NCI-H2227 (cell line): ENCODE measurements around the gene NLRP3.
"Not testable (repeated sequence)": the region's sequence is repeated elsewhere in the genome, so short reads cannot be mapped to it uniquely, and the experiment has no call there.

Experiments used
- DNase-seq: peaks from one replicate; lab custom pipeline; 2025; ENCODE audit not compliant: unreplicated experiment; lab: John Stamatoyannopoulos, UW

The NLRP3 gene

DNA sequence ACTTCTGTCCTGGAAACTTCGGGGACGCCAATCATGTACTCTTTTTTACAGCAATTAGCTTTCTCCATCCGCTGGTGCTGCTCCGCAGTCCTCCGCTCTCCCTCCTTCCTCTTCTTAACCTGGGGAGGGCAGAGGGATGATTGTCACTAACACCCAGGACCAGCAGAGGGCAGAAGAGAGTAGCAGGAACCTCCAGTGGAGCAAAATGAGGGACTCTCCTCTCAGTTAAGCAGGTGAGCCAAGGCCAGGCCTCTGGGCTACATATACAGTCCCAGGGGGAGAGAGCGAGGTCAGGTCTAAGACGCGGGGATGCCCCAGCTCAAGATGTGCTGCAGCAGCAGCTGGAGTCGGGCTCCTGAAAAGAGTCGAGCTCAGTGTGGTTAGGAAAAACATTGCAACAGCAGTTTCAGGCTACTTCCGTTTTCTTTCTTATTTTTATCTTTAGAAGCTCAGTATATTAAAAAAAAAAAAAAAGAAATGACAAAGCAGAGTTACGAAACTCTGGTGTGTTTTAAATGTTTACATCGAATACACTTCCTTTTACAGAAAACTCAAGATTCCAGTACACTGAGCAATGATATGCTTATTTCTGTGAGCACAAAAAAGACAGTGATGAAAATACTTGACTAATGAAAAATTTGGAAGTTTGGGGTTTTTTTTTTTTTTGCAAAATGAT, 25.7 kb upstream of the NLRP3 start:
- DNase-seq = peak; percentile 72

DNA sequence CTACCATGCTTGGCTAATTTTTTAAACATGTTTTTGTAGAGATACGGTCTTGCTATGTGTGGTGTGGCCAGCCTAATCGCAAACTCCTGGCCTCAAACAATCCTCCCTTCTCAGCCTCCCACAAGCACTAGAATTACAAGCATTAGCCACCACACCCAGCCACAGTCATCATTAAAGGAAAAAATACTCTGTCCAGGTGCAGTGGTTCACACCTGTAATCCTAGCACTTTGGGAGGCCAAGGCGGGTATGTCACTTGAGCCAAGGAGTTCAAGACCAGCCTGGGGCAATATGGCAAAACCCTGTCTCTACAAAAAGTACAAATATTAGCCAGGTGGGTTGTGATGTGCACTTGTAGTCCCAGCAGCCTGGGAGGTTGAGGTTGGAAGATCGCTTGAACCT, 25.0 kb upstream of the NLRP3 start:
- DNase-seq = no peak

DNA sequence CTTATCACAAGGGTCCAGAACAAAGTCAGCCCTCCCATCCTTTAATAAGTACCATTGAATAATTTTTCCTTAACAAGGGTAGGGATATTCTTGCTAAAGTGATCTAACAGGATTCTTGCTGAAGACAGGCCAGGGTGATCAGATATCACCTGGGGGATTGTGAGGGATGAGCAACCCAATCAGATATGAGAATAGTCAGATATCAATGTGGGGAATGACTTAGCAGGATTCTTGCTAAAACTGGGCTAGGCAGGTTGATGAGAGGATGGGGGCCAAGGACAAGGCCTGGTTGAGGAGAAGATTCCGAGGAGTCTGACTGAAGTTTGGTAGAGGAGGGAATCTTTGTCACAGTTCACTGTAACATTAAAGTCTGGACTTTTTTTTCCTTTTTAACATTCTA, 23.9 kb upstream of the NLRP3 start:
- DNase-seq = no peak

DNA sequence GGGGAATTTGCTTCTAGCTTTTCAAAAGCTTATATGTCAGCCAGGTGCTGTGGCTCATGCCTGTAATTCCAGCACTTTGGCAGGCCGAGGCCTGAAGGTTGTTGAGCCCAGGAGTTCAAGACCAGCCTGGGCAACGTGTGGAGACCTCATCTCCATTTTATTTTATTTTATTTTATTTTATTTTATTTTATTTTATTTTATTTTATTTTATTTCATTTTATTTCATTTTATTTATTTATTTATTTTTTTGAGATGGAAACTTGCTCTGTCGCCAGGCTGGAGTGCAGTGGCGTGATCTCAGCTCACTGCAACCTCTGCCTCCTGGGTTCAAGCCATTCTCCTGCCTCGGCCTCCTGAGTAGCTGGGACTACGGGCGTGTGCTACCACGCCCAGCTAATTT, 20.9 kb upstream of the NLRP3 start:
- DNase-seq = not testable (repeated sequence)

DNA sequence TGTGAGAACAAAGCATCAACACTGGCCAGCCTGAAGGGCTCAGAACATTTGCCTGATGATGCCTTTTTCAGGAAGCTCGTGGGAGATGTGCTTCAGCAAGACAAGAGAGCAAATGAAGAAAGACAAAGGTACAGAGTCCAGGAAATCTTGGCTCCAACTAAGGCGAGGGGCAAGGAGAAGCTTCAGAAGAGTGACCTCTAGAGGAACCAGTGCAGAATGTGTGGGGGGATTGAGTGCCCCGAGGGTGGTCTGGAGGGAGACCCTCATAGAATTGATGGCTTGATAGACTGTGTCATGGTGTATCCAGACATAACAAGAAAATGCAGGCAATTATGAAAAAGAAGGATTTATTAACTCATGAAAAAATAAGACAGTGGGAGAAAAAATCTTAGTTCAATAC, 15.3 kb upstream of the NLRP3 start:
- DNase-seq = no peak

DNA sequence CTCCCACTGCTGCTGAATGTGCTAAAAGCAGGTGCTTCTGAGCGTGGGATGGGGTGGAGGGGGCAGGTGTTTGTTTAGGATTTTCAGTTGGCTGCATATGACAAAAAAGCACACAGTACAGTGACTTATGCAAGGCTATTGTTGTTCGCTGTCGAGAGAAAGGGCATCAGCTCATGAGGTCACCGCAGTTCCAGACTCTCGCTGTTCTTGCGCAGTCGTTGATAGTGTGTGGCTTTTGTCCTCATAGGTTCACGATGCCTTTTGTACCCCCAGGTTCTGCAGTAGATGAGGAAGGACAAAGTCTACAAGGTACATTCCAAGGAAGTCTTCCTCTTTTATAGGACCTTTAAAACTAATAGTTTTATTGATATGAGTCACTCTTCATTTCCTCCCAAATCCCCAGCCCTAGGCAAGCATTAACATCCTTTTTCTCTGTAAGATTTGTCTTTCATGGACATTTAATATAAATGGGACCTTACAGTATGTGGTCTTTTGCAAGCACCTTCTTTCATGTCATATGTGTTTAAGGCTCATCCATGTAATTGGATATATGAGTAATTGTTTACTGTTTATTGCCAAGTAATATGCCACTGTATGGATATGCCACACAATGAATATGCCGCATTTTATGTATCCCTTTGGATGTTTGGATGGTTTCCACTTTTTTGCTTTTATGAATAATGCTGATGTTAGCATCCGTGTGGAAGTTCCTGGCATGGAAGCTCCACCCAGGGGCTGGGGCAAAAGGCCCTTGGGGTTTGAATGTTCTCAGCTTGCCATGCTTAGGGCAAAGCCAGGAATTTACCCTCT, 14.5 kb upstream of the NLRP3 start:
- no peak for DNase-seq

DNA sequence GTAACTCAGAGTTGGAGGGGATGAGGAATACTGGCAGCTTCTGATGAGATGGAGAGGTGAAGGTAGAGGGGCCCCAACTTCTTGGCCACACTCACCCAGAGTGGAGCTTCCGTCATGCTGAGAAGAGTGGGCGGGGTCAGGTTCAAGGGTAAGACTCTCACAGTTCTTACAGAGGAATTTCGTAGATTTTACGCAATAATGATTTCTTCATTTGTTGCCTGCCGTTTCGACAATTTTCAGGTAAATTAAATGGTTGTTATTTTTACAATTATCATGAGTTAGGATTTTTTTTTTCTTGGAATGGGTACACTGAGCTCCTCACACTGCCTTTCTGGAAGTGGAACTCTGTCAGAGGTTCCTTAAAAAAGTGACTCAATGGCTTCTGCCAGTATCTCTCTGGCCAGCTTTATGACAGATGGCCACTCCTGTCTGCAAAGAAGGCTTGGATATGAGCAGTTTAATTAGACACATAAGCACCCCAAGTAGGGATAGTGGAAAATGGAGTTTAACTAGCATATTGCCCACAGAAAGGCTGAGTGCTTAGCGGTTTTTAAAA, 13.8 kb upstream of the NLRP3 start:
- no peak for DNase-seq

DNA sequence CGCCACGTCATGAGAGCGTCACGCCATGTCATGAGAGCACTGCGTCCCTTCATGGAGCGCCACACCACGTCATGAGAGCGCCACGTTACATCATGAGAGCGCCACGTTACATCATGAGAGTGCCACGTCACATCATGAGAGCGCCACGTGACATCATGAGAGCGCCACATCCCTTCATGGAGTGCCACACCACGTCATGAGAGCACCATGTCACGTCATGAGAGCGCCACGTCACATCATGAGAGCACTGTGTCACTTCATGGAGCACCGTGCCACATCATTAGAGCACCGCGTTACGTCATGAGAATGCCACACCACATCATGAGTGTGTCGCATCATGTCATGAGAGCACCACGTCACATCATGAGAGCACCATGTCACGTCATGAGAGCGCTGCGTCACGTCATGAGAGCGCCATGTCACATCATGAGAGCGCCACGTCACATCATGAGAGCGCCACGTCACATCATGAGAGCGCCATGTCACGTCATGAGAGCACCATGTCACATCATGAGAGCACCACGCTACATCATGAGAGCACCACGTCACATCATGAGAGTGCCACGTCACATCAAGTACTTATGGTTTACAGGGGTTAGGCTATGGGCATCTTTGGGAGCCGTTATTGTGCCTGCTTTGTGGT, 9.8 kb upstream of the NLRP3 start:
- DNase-seq = no peak

DNA sequence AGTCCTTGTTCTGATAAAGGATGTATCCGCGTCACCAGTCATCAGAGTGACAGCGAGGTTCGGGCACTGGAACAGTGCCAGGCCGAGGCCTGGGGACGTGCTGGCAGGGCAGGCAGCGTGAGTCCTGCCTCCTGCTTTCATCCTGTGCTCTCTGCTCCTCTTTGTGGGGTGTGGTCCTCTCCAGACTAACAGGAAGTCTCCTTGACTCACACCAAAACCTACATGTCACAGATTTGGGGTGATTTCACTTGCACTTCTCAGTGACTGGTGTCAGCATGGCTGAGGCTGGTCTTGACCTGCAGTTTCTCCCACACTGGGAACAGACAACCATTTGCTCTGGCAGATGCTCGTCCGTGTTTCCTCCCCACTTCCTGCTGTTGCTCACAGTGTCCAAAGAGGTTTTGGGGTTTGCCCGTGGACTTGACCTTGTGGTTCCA, 8.8 kb upstream of the NLRP3 start:
- DNase-seq = no peak

DNA sequence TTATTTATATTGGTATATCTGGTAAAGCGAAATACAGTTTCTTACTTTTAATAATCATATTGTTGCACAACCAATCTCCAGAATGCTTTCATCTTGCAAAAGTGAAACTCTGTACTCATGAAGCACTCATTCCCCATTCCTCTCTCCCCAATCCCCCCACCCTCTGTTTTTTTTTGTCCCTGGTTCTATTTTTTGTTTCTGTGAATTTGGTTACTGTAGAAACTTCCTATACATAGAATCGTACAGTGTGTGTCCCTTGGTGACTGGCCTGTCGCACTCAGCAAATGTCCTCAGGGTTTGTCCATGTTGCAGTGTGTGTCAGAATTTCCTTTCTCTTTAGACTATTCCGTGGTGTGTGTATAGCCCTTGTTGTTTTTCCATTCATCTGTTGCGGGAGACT, 7.9 kb upstream of the NLRP3 start:
- no peak for DNase-seq

DNA sequence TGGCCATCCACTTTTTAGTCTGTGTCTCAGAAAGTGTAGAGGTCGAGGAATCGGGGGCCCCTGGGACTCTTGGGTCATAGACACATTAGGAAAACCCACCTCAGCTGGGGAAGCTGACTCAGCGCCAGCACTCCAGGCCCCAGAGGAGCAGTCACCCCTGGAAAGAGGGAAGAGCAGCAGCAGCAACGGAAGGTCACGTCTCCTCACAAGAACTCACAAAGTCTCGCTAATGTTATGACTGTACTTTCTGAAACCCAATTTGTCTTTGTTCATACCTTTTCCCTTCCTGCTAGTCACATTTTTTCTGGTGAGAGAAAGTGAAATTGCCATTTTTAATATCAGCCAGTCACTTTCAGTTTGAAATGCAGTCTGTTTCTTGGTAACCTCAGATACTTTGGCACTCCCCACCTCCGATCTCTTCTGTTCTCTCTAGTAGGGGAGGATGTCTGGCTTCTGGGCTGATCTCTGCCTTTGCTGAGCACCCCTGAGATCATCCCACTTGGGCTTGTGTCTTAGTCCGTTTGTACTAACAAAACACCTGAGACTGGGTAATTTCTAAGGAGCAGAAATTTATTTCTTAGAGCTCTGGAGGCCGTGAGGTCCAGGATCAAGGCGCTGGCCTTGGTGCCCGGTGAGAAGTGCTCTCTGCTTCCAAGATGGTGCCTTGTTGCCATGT, 6.0 kb upstream of the NLRP3 start:
- no peak for DNase-seq

DNA sequence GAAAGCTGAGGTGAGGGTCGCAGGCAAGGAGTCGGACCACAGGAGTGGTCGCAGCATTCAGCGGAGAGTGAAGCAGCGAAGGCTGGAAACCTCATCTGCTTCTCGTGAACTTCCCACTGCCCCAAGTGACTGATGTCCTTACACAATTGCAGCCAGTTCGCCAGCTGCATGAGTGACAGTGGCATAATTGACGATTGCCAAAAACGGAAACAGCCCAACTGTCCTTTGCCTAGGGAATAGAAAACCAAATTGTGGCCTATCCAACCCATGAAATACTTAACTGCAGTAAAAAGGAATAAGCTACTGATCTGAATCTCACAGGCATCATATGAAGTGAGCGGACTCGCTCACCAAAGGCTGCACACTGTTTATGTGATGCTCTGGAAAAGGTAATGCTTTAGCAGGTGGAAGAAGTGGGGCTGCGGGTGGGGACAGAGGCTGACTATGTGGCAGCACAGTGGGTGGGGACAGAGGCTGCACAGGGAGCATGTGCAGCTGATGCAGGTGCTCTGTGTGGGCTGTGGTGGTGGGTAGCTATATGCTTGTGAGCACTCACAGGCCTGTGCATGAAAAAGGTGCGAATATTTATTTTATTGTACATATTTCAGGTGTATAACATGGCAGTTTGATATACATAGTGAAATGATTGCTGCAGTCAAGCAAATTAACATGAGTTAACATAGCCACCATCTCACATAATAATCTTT, 4.2 kb upstream of the NLRP3 start:
- DNase-seq = no peak

DNA sequence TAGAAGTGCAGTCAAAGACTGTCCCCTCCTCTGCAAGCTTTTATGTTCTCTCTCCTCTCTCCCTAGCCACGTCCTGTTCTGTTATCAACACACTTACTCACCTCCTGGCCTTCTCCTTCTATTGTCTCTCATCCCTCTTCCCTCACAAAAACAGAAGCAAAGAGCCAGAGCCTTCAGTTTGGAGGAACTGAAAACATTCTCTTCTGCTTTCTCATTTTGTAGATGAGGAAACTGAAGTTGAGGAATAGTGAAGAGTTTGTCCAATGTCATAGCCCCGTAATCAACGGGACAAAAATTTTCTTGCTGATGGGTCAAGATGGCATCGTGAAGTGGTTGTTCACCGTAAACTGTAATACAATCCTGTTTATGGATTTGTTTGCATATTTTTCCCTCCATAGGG, 1.9 kb downstream of the NLRP3 start:
- DNase-seq = no peak

DNA sequence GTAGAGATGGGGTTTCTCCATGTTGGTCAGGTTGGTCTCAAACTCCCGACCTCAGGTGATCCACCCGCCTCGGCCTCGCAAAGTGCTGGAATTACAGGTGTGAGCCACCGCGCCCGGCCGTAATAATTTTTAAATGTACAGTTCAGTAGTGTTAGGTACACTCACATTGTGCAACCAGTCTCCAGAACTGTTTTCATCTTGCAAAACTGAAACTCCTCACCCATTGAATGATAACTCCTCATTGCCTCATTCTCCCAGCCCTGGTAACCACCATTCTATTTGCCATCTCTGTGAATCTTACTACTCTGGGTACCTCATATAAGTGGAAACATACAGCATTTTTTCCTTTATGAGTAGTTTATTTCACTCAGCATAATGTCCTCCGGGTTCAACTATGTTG, 3.4 kb downstream of the NLRP3 start:
- DNase-seq = no peak

DNA sequence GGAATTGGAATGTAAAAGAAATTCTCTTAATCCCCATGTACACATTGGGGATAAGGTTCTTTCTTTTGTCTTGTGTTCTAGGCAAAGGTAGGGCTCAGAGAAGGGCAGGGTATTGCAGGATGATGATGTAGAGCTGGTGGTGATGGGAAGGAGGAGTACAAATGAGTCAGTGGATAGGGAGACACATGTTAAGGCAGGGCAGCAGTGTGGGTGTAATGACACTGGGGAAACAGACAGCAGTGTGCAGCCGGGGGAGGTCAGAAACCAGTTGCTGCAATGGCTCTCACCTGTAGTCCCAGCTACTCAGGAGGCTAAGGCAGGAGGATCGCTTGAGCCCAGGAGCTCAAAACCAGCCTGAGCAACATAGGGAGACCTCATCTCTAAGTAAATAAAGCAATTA, 5.1 kb downstream of the NLRP3 start:
- no peak for DNase-seq

DNA sequence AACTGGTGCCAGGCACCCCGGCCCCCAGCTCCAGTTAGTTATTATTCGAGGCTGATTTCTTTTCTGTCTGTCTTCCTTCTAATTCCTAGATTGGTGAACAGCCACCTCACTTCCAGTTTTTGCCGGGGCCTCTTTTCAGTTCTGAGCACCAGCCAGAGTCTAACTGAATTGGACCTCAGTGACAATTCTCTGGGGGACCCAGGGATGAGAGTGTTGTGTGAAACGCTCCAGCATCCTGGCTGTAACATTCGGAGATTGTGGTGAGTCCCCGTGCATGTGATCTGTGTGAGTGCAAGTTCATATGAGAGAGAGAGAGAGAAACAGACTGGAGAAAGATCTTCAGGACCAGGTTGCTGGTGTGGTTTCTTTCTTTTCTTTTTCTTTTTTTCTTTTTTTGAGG, 13.5 kb downstream of the NLRP3 start:
- DNase-seq = no peak

DNA sequence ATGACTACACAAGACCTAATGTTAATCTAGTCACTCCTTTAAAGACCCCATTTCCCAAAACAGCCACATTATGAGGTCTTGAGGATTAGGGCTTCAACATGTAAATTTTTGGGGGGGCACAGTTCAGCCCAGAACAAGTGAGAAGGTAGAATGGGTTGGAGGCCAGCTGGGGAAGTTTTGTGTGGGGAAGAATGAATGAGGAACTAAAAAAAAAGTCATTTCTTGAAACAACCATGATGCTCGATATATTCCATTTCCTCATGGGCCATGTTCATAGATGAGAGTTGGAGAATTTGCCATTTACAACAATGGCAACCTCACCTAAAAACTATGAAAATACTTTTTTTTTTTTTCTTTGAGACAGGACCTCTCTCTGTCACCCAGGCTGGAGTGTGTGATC, 14.5 kb downstream of the NLRP3 start:
- no peak for DNase-seq

DNA sequence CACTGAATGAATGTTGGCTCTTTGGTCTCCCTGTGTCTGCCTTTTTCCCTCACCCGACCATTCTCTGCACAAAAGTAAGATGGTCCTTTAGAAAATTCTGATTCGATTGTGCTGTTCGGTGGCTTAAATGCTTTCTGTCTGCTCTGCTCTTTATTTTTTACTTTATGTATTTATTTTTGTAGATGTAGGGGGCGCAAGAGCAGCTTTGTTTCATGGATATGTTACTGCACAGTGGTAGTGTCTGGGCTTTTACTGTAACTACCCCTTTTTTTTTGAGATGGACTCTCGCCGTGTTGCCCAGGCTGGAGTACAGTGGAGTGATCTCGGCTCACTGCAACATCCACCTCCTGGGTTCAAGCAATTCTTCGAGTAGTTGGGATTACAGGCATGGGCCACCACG, 15.7 kb downstream of the NLRP3 start:
- no peak for DNase-seq

DNA sequence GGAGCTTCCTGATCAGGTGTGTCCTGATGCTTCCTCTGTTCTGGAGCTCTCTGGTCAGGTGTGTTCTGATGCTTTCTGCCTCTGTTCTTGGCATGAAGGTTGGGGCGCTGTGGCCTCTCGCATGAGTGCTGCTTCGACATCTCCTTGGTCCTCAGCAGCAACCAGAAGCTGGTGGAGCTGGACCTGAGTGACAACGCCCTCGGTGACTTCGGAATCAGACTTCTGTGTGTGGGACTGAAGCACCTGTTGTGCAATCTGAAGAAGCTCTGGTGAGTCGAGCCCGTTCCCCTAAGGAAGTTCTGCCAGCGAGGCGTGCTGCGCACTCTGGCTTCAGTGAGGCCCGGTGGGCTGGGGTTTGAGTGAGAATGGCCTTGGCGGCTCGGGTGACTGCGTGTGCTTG, 18.0 kb downstream of the NLRP3 start:
- no peak for DNase-seq

DNA sequence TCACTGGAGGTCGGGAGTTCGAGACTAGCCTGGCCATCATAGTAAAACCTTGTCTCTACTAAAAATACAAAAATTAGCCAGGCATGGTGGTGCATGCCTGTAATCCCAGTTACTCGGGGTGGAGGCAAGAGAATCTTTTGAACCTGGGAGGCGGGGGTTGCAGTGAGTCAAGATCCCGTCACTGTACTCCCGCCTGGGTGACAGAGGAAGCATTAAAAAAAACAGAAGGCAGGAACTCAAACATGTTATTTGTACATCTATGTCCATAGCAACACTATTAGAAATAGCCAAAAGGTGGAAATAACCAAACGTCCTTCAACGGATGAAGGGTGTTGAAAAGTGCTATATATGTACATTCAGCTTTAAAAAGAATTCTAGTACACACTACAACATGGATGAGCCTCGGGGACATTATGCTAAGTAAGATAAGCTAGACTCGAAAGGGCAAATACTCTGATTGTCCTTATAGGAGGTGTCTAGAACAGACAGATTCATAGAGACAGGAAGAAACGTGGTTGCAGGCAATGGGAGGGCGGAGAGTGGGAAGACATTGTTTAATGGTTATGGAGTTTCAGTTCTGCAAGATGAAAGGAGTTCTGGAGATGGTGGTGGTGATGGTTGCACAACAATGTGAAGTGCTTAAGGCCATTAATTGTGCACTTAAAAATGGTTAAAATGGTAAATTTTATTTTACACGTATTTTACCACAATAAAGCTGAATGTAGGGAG, 19.2 kb downstream of the NLRP3 start:
- no peak for DNase-seq
